Mucosa of rectum (tissue), 2 donors: ENCODE results near the gene DDR1.

Source experiments
- H3K27ac ChIP-seq, 2 donors: one replicate each; pipeline ENCODE4 v1.7.0; 2013; ENCODE audit warnings: inconsistent platforms in 2 of 2, low read depth in 2 of 2, low read length in 2 of 2
- H3K27me3 ChIP-seq, 2 donors: one replicate each; pipeline ENCODE4 v1.7.0; 2013; ENCODE audit warnings: low read length in 2 of 2; ENCODE audit not compliant: control insufficient read depth in 2 of 2, insufficient read depth in 2 of 2
- H3K36me3 ChIP-seq, 2 donors: one replicate each; pipeline ENCODE4 v1.7.0; 2013; ENCODE audit warnings: low read length in 2 of 2; ENCODE audit not compliant: control insufficient read depth in 2 of 2, insufficient read depth in 2 of 2
- H3K4me1 ChIP-seq, 2 donors: one replicate each; pipeline ENCODE4 v1.7.0; 2013; ENCODE audit warnings: low read length in 2 of 2, mild to moderate bottlenecking in 1 of 2; ENCODE audit not compliant: control insufficient read depth in 2 of 2, insufficient read depth in 2 of 2
- H3K4me3 ChIP-seq, 2 donors: one replicate each; pipeline ENCODE4 v1.7.0; 2013; ENCODE audit warnings: low read length in 2 of 2
- H3K9ac ChIP-seq, 2 donors: one replicate each; pipeline ENCODE4 v1.7.0; 2013; ENCODE audit warnings: low read length in 2 of 2, low read depth in 1 of 2, mild to moderate bottlenecking in 1 of 2
- H3K9me3 ChIP-seq, 2 donors: one replicate each; pipeline ENCODE4 v1.7.0; 2013; ENCODE audit warnings: low read length in 2 of 2; ENCODE audit not compliant: control insufficient read depth in 2 of 2
- donor health status: healthy.
- donor health status: Normal muscosa, but diverticular disease.

The DDR1 gene

DNA sequence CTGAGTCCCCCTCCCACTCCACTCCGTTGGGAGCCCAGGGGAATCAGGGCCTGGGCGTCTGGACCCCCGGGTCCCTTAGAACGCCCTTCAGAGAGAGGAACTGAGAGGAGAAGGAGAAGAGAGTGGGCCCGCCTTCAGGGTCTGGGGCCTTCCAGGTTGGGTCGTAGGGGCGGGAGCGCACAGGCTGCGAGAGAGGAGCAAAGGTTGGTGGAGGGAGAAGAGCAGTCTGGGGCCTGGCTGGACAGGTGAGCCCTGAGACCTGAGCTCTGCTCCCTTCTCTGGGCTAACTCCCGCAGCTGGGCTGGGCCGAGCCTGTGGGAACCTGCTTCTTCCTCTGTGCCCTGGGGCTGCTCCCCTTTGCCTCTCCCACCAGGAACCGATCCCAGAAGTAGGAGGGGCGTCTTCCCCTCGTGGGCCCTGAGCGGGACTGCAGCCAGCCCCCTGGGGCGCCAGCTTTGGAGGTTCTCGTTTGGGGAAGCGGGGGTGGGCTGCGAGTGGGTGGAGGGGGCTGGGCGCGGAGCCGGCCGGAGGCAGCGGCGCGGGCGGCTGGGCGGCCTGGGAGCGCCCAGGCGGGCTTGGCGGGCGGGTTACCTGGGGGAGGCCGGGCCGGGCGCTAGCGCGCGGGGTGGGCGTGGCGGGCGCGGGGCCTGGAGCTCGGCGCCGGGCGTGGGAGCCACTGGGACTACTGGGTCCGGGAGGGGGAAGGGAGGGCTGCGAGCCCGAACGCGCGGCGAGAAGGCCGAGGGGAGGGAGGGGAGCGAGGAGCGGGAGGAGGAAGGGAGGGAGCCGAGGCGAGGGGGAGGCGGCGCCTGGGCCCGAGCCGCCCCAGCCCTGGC lies at the start of gene DDR1:
DDR1 (plus strand) TSS at position 835 of the 836 bp plus-strand sequence. CDS start 4,211 bp downstream, outside the sequence.
- peaks cover 32 to 34% of the 10 kb centered on the region in 2 donors for H3K4me1 ChIP-seq
- peaks cover 1 to 4% of the 10 kb centered on the region in 2 donors for H3K36me3 ChIP-seq
- H3K9me3 ChIP-seq = no peaks in the 10 kb centered on the region
- H3K9ac ChIP-seq = peak within 1 kb of the TSS; percentile 97 to 98
- peak within 1 kb of the TSS; percentile 95 to 99 for H3K27ac ChIP-seq
- H3K27me3 ChIP-seq = no peaks in the 10 kb centered on the region
- H3K4me3 ChIP-seq = peak within 1 kb of the TSS; percentile 86 to 89

DNA sequence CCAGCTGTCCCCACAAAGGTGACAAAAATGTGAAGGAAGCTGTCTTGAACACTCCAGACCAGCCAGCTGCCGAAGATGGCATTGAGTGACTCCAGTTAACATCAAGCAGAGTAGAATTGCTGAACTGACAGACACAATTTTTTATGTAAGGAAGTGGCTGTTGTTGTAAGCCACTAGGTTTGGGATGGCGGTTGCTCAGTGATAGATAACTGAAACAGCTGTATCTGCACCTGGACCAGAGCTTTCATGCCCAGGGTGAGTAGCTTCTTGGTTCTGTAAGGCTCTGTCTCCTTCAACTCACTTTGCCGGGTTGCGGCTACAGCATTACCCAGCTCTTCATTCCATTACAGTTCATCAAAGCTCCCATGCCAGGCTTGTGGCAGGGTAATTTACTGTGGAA lies 49.7 kb upstream of the DDR1 start:
- Histone ChIP-seq H3K9me3 (no peaks in the 10 kb centered on the region), H3K9ac (no peak overlapping the region), H3K4me3 (no peak overlapping the region), H3K4me1 (peaks cover 2 to 6% of the 10 kb centered on the region in 2 donors), H3K27me3 (no peaks in the 10 kb centered on the region), H3K36me3 (no peaks in the 10 kb centered on the region), H3K27ac (no peak overlapping the region)

DNA sequence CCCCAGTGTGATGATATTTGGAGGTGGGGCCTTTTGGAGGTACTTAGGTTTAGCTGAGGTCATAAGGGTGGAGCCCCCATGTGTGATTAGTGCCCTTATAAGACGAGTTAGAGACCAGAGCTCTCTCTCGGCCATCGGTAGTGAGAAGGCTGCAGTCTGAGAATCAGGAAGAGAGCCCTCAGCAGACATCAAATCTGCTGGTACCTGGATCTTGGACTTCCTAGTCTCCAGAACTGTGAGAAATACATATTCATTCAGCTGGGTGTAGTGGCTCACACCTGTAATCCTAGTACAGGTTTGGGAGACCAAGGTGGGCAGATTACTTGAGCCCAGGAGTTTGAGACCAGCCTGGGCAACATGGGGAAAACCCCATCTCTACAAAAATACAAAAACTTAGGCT lies 48.7 kb upstream of the DDR1 start:
- H3K4me1 ChIP-seq = peaks cover 6 to 11% of the 10 kb centered on the region in 2 donors
- H3K9me3 ChIP-seq = no peaks in the 10 kb centered on the region
- H3K27me3 ChIP-seq = no peaks in the 10 kb centered on the region
- no peak overlapping the region for H3K9ac ChIP-seq
- no peak overlapping the region for H3K4me3 ChIP-seq
- no peak overlapping the region for H3K27ac ChIP-seq
- H3K36me3 ChIP-seq = no peaks in the 10 kb centered on the region

DNA sequence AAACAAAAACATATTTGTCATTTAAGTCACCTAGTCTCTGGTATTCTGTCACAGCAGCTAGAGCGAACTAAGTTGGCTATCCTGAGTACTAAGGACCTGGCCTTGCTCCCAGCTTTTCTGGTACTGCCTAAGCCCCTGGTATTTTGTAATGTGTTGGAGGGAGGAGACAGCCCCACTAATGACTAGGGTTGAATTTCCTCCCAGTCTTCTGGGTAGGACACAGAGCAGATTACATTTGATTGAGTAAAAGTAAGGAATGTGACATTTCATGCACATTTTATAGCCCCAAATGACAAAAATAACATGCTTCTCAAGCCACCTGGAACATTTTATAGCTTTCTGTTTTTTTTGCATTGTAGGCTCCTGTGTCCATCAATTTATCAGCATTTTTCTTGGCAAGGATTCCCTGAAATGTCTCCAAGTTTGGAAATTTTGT lies 47.9 kb upstream of the DDR1 start:
- no peaks in the 10 kb centered on the region for H3K36me3 ChIP-seq
- no peaks in the 10 kb centered on the region for H3K9me3 ChIP-seq
- no peak overlapping the region for H3K9ac ChIP-seq
- H3K27me3 ChIP-seq = no peaks in the 10 kb centered on the region
- H3K27ac ChIP-seq = no peak overlapping the region
- H3K4me1 ChIP-seq = peaks cover 7 to 12% of the 10 kb centered on the region in 2 donors
- no peak overlapping the region for H3K4me3 ChIP-seq

DNA sequence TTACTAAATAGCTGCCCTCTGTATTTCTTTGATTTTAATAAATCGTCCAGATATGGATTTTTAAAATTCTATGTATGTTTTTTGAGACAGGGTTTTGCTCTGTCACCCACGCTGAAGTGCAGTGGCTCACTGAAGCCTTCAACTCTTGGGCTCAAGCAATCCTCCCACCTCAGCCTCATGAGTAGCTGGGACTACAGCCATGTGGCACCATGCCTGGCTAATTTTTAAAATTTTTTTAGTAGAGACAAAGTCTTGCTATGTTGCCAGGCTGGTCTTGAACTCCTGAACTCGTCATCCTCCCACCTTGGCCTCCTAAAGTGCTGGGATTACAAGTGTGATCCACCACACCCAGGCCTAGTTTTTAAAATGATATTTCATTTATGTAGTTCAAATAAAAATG lies 47.4 kb upstream of the DDR1 start:
- H3K4me3 ChIP-seq = no peak overlapping the region
- H3K36me3 ChIP-seq = no peaks in the 10 kb centered on the region
- no peak overlapping the region for H3K27ac ChIP-seq
- H3K9me3 ChIP-seq = no peaks in the 10 kb centered on the region
- H3K9ac ChIP-seq = no peak overlapping the region
- peaks cover 7 to 12% of the 10 kb centered on the region in 2 donors for H3K4me1 ChIP-seq
- no peaks in the 10 kb centered on the region for H3K27me3 ChIP-seq

DNA sequence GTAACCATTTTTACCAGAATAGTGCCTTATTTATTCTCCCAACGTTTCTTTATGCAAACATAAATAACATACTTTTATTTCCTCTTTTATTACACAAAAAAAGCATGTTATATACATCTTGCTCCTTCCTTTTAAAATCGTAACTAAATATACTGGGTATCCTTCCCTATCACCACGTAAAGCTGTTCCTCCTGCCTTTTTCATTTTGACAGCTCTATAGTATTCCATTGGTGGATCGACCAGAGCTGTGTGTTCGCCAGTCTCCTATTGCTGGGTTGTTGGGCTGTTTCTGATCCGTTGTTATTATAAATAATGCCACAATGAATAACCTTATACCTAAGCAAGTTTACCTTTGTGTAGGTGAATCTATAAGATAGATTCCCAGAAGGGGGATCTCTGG lies 46.9 kb upstream of the DDR1 start:
- Histone ChIP-seq H3K9me3 (no peaks in the 10 kb centered on the region), H3K9ac (no peak overlapping the region), H3K27ac (no peak overlapping the region), H3K36me3 (no peaks in the 10 kb centered on the region), H3K4me3 (no peak overlapping the region), H3K27me3 (no peaks in the 10 kb centered on the region), H3K4me1 (peaks cover 7 to 12% of the 10 kb centered on the region in 2 donors)

DNA sequence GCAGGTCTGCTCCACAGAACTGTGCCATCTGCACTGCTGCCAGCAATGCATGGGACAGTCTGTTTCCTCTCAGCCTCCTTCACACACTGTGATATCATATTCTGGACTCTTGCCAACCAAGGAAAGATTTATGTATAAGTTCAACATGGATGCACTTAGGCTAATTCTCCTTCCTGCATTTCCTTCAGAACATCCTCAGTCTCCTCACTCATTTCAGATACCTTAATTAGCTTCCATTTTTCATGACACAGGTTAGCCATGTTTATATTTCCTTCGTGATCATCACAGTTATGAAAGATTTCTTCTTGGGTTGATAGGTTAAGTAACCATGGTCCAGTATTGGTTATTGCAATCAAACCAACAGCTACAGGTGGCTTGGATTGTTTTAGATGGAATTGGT lies 46.4 kb upstream of the DDR1 start:
- Histone ChIP-seq H3K27me3 (no peaks in the 10 kb centered on the region), H3K9me3 (no peaks in the 10 kb centered on the region), H3K4me1 (peaks cover 7 to 12% of the 10 kb centered on the region in 2 donors), H3K9ac (no peak overlapping the region), H3K27ac (no peak overlapping the region), H3K4me3 (no peak overlapping the region), H3K36me3 (no peaks in the 10 kb centered on the region)

DNA sequence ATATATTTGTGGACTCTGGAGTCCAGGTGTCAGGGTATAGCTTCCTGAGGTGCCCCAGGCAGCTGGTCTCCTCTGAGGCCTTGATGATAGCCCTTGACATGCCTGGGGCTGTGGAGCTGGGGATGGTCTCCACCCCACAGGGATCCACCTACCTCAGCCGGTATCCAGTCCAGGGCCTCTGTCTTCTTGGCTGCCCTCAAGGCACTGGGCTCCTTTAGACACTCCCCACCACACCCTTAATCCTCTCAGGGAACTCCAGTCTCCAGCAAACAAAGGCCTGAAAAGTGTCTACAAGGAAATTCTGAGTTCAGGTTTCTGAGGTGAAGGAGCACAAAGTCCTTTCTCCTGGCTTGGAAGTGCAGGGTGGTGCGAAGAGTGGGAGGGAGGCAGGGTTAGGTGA lies 44.6 kb upstream of the DDR1 start:
- Histone ChIP-seq H3K27me3 (no peaks in the 10 kb centered on the region), H3K9me3 (no peaks in the 10 kb centered on the region), H3K4me1 (peaks cover 7 to 15% of the 10 kb centered on the region in 2 donors), H3K9ac (peak overlapping the region in 1 of 2 donors; percentile 44), H3K27ac (peak overlapping the region; percentile 84 to 88), H3K4me3 (no peak overlapping the region), H3K36me3 (no peaks in the 10 kb centered on the region)

DNA sequence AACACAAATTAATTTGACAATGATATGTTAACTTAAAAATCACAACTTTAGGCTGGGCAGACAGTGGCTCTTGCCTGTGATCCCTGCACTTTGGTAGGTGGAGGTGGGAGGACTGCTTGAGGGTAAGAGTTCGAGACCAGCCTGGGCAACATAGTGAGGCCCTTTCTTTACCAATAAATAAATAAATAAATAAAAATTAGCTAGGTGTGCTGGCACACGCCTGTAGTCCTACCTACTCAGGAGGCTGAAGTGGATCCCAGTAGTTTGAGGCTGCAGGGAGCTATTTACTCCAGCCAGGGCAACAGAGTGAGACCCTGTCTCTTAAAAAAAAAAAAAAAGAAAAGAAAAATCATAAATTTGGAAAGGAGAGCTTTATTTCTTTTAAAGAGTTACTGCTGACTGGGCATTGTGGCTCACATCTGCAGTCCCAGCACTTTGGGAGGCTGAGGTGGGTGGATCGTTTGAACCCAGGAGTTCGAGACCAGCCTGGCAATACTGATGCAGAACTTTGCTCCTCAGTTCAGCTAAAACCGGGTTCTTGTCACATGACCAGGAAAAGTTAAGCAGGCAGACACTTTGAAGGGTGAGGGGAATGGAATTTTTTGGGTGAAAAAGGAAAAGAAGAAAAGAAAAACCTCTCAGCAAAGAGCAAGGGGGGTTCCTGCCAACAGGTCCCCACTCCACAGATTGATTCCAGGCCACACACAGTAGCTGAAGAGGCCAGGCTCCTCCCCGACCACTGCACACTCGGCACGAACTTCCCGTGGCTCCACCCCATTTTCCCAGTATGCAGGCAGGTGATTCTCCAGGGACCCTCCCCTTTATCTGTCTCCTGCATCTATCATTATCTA lies 44.0 kb upstream of the DDR1 start:
- Histone ChIP-seq H3K4me3 (no peak overlapping the region), H3K9ac (peak overlapping the region in 1 of 2 donors; percentile 32), H3K36me3 (no peaks in the 10 kb centered on the region), H3K27me3 (no peaks in the 10 kb centered on the region), H3K9me3 (no peaks in the 10 kb centered on the region), H3K27ac (peak overlapping the region; percentile 84 to 88), H3K4me1 (peaks cover 7 to 15% of the 10 kb centered on the region in 2 donors)
